HG03342 (cell line): ENCODE results near the gene LANCL3.
"Not testable (repeated sequence)": the region's sequence is repeated elsewhere in the genome, so short reads cannot be mapped to it uniquely, and the experiment has no call there.

Experiments
- ATAC-seq: cut with Tn5 transposase; IDR thresholded peaks from one replicate; pipeline ENCODE4 v1.9.1; 2021; ENCODE audit warnings: mild to moderate bottlenecking, moderate library complexity; ENCODE audit not compliant: unreplicated experiment

Gene LANCL3

DNA sequence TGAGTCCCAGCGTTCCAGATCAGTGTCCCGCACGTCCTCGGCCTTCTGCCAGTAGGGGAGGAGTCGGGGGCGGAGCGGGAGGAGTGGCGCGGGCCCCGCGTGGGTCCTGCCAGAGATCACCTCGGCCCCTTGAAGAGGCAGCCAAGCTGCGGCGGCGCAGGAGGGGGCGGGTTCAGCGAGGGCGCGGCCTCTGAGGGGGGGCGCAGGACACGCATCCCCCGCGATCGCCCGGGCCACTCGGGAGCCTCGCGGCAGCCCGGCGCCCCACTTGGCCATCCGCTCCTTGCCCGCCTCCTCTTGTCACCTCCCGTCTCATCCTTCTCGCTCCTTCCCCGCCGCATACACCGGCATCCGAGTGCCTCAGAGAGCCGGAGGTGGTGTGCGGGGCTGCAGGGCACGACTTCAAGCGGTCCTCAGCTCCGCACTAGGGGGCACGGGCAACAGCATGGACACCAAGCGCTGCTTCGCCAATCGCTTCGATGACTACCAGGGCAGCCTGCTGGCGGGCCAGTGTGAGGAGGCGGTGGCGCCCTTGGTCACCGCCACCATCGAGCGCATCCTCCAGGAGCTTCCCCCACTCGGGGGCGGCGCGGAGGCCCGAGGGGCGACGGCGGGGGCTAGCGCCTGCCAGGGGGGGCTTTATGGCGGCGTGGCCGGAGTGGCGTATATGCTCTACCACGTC is at the start of gene LANCL3:
TSS of gene LANCL3 (plus strand) at position 236 of the 682 bp plus-strand sequence. CDS start at position 446, 210 bp downstream.
- ATAC-seq = not testable (repeated sequence)

DNA sequence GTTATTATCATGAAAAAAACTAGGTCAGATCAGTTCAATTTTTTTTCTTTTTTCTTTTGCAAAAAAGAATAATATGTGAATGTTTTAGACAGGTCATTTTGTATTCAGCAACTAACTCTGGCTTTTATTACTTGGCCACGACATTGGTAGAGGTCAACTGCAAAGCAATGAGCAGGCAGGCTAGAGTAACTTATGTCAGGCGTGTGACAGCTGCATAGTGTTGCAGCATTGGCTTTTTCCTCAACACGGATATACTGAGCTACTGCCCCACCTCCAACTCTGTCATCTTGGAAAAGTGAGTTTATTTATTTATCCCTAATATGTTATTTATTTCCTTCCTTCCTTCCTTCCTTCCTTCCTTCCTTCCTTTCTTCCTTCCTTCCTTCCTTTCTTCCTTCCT is 47.8 kb upstream of the LANCL3 start:
- ATAC-seq = not testable (repeated sequence)

- ATAC-seq = no peak
Observed at GRCh38 chrX:37541991-37542390, 29.5 kb upstream of the LANCL3 start.

- ATAC-seq = no peak
Observed at GRCh38 chrX:37542791-37543190, 28.7 kb upstream of the LANCL3 start.

- ATAC-seq = no peak
Observed at GRCh38 chrX:37543324-37543723, 28.1 kb upstream of the LANCL3 start.

- ATAC-seq = not testable (repeated sequence)
Observed at GRCh38 chrX:37544531-37544930, 26.9 kb upstream of the LANCL3 start.

DNA sequence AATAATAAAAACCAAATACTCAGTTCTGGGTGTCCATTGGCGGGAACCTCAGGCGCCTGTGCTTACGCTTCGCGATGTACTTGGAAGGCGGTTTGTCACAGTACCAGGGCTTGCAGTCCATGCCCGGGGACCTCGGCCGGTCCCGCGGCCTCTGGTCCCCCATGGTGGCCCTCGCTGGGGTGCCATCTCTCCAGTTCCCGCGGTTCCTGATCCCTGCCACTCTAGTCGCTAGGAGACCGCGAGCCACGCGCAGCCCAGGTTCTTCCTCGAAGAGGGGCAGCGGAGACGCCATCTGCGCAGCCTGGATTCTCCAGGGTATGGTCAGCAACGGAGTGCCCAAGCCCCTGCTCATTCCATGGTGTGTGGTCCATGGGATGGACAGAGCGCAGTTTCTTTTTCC is 26.4 kb upstream of the LANCL3 start:
- ATAC-seq = no peak

DNA sequence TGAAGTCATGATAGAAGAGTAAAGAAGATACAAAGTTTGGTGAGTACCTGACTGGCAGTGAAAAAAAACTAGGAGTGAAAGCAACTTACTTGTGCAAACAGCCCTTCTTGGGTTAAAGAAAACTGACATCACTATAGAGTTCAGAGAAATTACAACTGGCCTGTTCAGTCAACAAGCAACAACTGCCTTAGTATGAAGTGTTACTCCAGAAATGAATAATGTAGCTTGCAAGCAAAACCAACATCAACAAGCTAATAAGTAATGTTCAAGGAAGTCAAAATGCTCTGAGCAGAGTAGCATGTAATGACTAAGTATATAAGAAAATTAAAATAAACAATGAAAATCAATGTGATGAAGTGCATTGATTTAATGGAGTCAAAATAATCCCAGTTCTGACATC is 21.8 kb upstream of the LANCL3 start:
- not testable (repeated sequence) for ATAC-seq

DNA sequence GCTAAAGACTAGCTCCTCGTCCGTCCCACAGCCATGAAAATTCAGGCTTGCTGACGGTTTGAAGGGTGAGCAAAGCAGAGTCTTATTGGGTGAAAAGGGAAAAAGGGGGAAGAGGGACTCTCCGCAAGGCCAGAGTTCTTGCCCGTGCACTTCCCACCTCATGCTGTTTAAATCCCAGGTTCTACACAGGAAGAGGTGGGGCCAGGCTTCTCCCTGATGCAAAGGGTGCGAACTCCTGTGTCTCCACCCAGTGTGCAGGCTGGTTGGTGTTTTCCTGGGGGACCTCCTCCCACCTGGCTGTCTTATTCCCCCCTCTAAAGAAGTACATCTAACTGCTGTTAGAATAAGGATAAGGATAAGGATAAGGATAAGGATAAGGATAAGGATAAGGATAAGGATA is 18.0 kb upstream of the LANCL3 start:
- no peak for ATAC-seq

DNA sequence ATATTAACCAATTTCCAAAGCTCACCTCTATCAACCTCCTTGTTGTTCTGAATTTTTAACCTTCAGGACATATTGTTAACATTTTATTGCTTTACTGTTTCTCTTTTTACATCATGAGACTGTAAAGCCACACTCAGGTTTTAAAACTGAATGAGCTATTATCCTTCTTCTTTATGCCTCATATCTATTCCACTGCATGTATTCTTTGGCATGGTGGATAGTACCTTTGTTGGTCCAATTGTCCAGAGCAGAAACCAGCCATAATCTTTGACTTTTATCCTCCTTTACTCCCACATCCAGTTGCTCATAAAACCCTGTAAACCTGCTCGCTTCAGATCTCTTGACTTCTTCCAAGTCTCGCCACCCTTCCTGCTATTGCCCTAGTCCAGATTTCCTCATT is 6.2 kb upstream of the LANCL3 start:
- ATAC-seq = not testable (repeated sequence)

GRCh38 chrX:37570349-37570748 is 1.1 kb upstream of the LANCL3 start:
- ATAC-seq = not testable (repeated sequence)

DNA sequence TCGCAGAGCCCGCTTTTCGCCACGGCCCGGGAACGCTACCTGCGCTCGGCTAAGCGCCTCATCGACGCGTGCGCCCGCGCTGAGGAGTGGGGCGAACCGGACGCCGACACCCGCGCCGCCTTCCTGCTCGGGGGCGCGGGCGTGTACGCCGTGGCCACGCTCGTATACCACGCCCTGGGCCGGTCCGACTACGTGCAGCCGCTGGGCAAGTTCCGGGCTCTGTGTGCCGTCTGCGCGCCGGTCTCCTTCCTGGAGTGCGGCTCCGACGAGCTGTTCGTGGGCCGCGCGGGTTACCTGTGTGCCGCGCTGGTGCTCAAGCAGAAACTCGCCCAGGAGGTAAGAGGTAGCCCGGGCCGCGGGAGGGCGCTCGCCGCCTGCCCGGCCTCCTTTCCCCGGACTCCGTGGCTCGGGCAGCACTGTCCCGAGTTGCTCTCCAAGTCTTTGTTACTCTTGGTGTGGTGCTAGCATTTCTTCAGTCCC is 687 bp downstream of the LANCL3 start:
- ATAC-seq = not testable (repeated sequence)

DNA sequence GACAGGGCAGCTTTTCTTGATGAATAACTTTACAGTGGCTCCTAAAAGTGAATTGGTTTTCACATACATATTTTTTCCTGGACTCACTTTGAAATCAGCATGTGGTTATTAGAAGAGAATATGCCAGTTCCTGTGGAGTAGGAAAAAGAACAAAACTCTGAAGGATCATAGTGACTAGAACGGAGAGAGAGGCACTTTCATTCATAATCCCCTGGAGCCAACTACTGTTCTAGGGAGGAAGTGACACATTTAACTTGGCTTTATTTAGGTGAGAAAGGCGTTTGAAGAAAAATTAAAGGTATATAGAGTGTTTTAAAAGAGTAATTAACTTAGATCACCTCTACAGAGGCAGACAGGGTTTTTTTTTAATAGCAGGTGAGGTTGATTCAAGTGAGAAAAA is 1.7 kb downstream of the LANCL3 start:
- ATAC-seq = not testable (repeated sequence)

- ATAC-seq = no peak
Observed at GRCh38 chrX:37578045-37578444, 6.6 kb downstream of the LANCL3 start.

DNA sequence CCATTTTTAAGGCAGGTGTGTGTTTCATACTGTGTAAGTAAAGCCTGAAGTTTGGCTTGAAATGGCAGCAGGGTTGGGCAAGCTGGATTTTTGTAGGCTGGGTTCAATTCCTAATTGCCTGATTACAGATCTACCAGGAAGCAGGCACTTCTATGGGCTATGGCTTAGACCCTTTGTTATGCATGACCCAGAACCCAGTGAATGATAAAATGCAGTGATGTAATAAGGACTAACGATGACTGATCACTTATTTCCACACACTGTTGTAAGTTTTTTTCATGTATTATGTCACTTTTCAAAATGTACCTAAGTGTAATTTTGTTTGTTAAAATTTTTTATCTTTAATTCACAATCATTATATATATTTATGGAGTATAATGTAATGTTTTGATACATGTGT is 8.6 kb downstream of the LANCL3 start:
- ATAC-seq = no peak

- not testable (repeated sequence) for ATAC-seq
Observed at GRCh38 chrX:37587337-37587736, 15.9 kb downstream of the LANCL3 start.

DNA sequence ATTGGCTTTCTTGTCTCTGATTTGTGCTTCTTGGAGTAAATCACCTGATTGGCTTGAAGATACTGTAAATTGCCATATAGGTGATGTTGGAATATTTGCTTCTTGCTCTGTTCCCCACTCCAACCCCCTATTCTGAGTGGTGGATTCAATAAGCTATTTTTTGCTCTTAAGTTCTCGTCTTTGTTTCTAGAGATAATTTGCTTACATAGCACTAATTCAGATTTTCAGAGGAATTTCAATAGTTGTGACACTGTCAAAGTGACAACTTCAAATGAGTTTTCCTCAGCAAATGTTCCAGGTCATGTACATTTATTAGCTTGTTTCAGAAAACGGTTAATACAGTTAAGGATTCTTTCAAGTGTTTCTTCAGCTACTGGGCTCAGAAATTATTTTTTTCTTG is 18.6 kb downstream of the LANCL3 start:
- ATAC-seq = no peak

- ATAC-seq = no peak
Observed at GRCh38 chrX:37594755-37595382, 23.4 kb downstream of the LANCL3 start.

GRCh38 chrX:37599729-37600128 is 28.3 kb downstream of the LANCL3 start:
- no peak for ATAC-seq

- peak; percentile 75 for ATAC-seq
Observed at GRCh38 chrX:37603938-37604409, 32.5 kb downstream of the LANCL3 start.

DNA sequence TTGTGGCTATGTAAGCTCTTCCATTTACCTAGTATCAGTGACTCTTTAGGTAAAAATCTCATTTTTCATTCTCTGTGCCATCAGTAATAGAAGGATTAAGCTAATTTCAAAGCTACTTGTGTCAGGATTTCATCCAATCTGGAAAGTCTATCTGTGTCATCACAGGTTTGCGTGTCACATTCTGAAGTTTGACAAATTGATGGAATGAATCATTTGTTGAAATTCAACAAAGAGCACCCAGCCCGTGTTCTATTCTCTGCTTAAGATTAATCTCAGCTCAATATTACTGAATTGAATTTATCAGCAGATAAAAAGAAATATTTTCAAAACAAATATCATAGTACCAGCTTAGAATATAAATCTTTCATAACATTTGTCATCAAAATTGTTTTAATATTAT is 35.8 kb downstream of the LANCL3 start:
- ATAC-seq = no peak

GRCh38 chrX:37608156-37608555 is 36.7 kb downstream of the LANCL3 start:
- ATAC-seq = no peak
